ENCODE measurements around the gene BSDC1.
"Not testable (repeated sequence)": the region's sequence is repeated elsewhere in the genome, so short reads cannot be mapped to it uniquely, and the experiment has no call there.

BSDC1 gene

GRCh38 chr1:32394141-32394889, at the start of gene BSDC1:
BSDC1 (minus strand) TSS chr1:32394441; CDS start chr1:32394414, 27 bp downstream.
- DNase-seq (ENCODE audit: low spot score), result peak; percentile 99

GRCh38 chr1:32441467-32441866, 47.2 kb upstream of the BSDC1 start:
- not testable (repeated sequence) for DNase-seq (ENCODE audit: low spot score)

- not testable (repeated sequence) for DNase-seq (ENCODE audit: low spot score)
Observed at GRCh38 chr1:32438777-32439176, 44.5 kb upstream of the BSDC1 start.

GRCh38 chr1:32438136-32438535, 43.9 kb upstream of the BSDC1 start:
- no peak for DNase-seq (ENCODE audit: low spot score)

GRCh38 chr1:32431736-32432400, 37.6 kb upstream of the BSDC1 start:
- no peak for DNase-seq (ENCODE audit: low spot score)

GRCh38 chr1:32427264-32427963, 33.2 kb upstream of the BSDC1 start:
- no peak for DNase-seq (ENCODE audit: low spot score)

- no peak for DNase-seq (ENCODE audit: low spot score)
Observed at GRCh38 chr1:32426489-32427255, 32.4 kb upstream of the BSDC1 start.

GRCh38 chr1:32421775-32422174, 27.5 kb upstream of the BSDC1 start:
- DNase-seq (ENCODE audit: low spot score), result no peak

GRCh38 chr1:32414186-32414886, 20.1 kb upstream of the BSDC1 start:
- DNase-seq (ENCODE audit: low spot score), result no peak

GRCh38 chr1:32413507-32414185, 19.4 kb upstream of the BSDC1 start:
- DNase-seq (ENCODE audit: low spot score), result peak; percentile 68

- no peak for DNase-seq (ENCODE audit: low spot score)
Observed at GRCh38 chr1:32411261-32411660, 17.0 kb upstream of the BSDC1 start.

GRCh38 chr1:32406629-32407111, 12.4 kb upstream of the BSDC1 start:
- DNase-seq (ENCODE audit: low spot score), result peak; percentile 21

- no peak for DNase-seq (ENCODE audit: low spot score)
Observed at GRCh38 chr1:32405672-32406467, 11.6 kb upstream of the BSDC1 start.

GRCh38 chr1:32404946-32405345, 10.7 kb upstream of the BSDC1 start:
- no peak for DNase-seq (ENCODE audit: low spot score)

GRCh38 chr1:32400876-32401631, 6.8 kb upstream of the BSDC1 start:
- DNase-seq (ENCODE audit: low spot score), result peak; percentile 85

GRCh38 chr1:32399843-32400242, 5.6 kb upstream of the BSDC1 start:
- DNase-seq (ENCODE audit: low spot score), result no peak

- DNase-seq (ENCODE audit: low spot score), result peak; percentile 45
Observed at GRCh38 chr1:32398401-32398800, 4.2 kb upstream of the BSDC1 start.

- not testable (repeated sequence) for DNase-seq (ENCODE audit: low spot score)
Observed at GRCh38 chr1:32396524-32396923, 2.3 kb upstream of the BSDC1 start.

- peak; percentile 37 for DNase-seq (ENCODE audit: low spot score)
Observed at GRCh38 chr1:32394890-32395432, 720 bp upstream of the BSDC1 start.

Data from RKO (cell line).